Suppressor macrophage (primary cell): ENCODE data around the gene C6orf15.
A peak's percentile ranks its signal among the peaks of the same experiment; 100 is the strongest.

ENCODE experiments used
- DNase-seq, 4 experiments: peaks; one replicate each; pipeline ENCODE4 v3.0.0-alpha.2; 2020 to 2022

Gene C6orf15

GRCh38 chr6:31130751-31131150 is 18.4 kb upstream of the C6orf15 start:
- DNase-seq, result no peak

GRCh38 chr6:31129130-31129529 is 16.8 kb upstream of the C6orf15 start:
- no peak for DNase-seq

GRCh38 chr6:31128093-31128676 is 15.8 kb upstream of the C6orf15 start:
- DNase-seq, result peak; percentile 50 to 74 (median 54)

- DNase-seq, result no peak
These were observed 14.2 kb upstream of the C6orf15 start for GRCh38 chr6:31126396-31127175.

- no peak for DNase-seq
These were observed 13.4 kb upstream of the C6orf15 start for GRCh38 chr6:31125586-31126363.

- DNase-seq, result peak in 2 of 4 experiments; percentile 6 to 23
These were observed 12.8 kb upstream of the C6orf15 start for GRCh38 chr6:31125162-31125561.

GRCh38 chr6:31122791-31123706 is 10.7 kb upstream of the C6orf15 start:
- peak in 3 of 4 experiments; percentile 10 to 41 (median 19) for DNase-seq

- DNase-seq, result no peak
These were observed 8.9 kb upstream of the C6orf15 start for GRCh38 chr6:31121131-31121790.

GRCh38 chr6:31120151-31120915 is 8.0 kb upstream of the C6orf15 start, which contains the start of gene CDSN:
TSS of gene CDSN (minus strand) at chr6:31120446. CDS start at chr6:31120419, 27 bp downstream.
- DNase-seq, result no peak

GRCh38 chr6:31118178-31118577 is 5.8 kb upstream of the C6orf15 start:
- no peak for DNase-seq

GRCh38 chr6:31116661-31117385 is 4.4 kb upstream of the C6orf15 start:
- DNase-seq, result no peak

GRCh38 chr6:31115941-31116560 is 3.7 kb upstream of the C6orf15 start:
- DNase-seq, result no peak

GRCh38 chr6:31114970-31115849 is 2.8 kb upstream of the C6orf15 start:
- DNase-seq, result peak in 3 of 4 experiments; percentile 24 to 59 (median 38)

GRCh38 chr6:31114541-31114878 is 2.1 kb upstream of the C6orf15 start, which contains the start of gene PSORS1C1:
TSS of gene PSORS1C1 (plus strand) at chr6:31114800. CDS start at chr6:31129633, 14,833 bp downstream.
- DNase-seq, result no peak

GRCh38 chr6:31113861-31114540 is 1.6 kb upstream of the C6orf15 start:
- DNase-seq, result no peak

GRCh38 chr6:31111712-31112111 is 663 bp downstream of the C6orf15 start:
- no peak for DNase-seq

GRCh38 chr6:31110825-31111582 is 1.4 kb downstream of the C6orf15 start:
- no peak for DNase-seq
